Glomerular visceral epithelial cell (primary cell): ENCODE results near the gene ITGA11.

ENCODE experiments used
- DNase-seq: peaks from one replicate; pipeline ENCODE4 v3.0.0-alpha.2; 2016; ENCODE audit errors: extremely low spot score

Gene ITGA11

GRCh38 chr15:68289621-68290352 lies 142.2 kb downstream of the ITGA11 start:
- no peak for DNase-seq

- no peak for DNase-seq
These were observed 142.9 kb downstream of the ITGA11 start for GRCh38 chr15:68289057-68289456.

- DNase-seq: no peak
These were observed 145.7 kb downstream of the ITGA11 start for GRCh38 chr15:68286256-68286655.

GRCh38 chr15:68285259-68285980 lies 146.5 kb downstream of the ITGA11 start:
- no peak for DNase-seq

GRCh38 chr15:68284616-68285258 lies 147.2 kb downstream of the ITGA11 start:
- DNase-seq: no peak

GRCh38 chr15:68283401-68283800 lies 148.6 kb downstream of the ITGA11 start:
- DNase-seq: no peak

GRCh38 chr15:68281008-68281407 lies 151.0 kb downstream of the ITGA11 start:
- no peak for DNase-seq

- DNase-seq: no peak
These were observed 151.9 kb downstream of the ITGA11 start for GRCh38 chr15:68279779-68280753.

GRCh38 chr15:68278595-68279405 lies 153.2 kb downstream of the ITGA11 start:
- DNase-seq: peak; percentile 52

GRCh38 chr15:68278345-68278594 lies 153.7 kb downstream of the ITGA11 start:
- DNase-seq: no peak

- DNase-seq: peak; percentile 91
These were observed 154.2 kb downstream of the ITGA11 start, which contains the start of gene FEM1B for GRCh38 chr15:68277603-68278344. TSS of gene FEM1B (plus strand) at chr15:68277745. CDS start at chr15:68278418, 673 bp downstream.

GRCh38 chr15:68277131-68277602 lies 154.8 kb downstream of the ITGA11 start:
- peak; percentile 57 for DNase-seq

GRCh38 chr15:68276668-68277067 lies 155.3 kb downstream of the ITGA11 start:
- no peak for DNase-seq

GRCh38 chr15:68275165-68275746 lies 156.7 kb downstream of the ITGA11 start:
- no peak for DNase-seq

GRCh38 chr15:68274201-68274848 lies 157.6 kb downstream of the ITGA11 start:
- DNase-seq: no peak

- no peak for DNase-seq
These were observed 159.2 kb downstream of the ITGA11 start for GRCh38 chr15:68272721-68273271.

- peak; percentile 85 for DNase-seq
These were observed 160.0 kb downstream of the ITGA11 start for GRCh38 chr15:68271854-68272471.

- no peak for DNase-seq
These were observed 163.6 kb downstream of the ITGA11 start for GRCh38 chr15:68268405-68268804.
